ENCODE measurements around the gene NAT8. TPM values are rescaled to one million over a fixed set of nuclear protein-coding genes. Genes with fewer than 3 reads are reported as not detected.

The NAT8 gene
- polyA plus RNA-seq, 1 donor (not counting 4 experiments of a cell fraction or from before 2014, with no cell fraction given), result not detected

DNA sequence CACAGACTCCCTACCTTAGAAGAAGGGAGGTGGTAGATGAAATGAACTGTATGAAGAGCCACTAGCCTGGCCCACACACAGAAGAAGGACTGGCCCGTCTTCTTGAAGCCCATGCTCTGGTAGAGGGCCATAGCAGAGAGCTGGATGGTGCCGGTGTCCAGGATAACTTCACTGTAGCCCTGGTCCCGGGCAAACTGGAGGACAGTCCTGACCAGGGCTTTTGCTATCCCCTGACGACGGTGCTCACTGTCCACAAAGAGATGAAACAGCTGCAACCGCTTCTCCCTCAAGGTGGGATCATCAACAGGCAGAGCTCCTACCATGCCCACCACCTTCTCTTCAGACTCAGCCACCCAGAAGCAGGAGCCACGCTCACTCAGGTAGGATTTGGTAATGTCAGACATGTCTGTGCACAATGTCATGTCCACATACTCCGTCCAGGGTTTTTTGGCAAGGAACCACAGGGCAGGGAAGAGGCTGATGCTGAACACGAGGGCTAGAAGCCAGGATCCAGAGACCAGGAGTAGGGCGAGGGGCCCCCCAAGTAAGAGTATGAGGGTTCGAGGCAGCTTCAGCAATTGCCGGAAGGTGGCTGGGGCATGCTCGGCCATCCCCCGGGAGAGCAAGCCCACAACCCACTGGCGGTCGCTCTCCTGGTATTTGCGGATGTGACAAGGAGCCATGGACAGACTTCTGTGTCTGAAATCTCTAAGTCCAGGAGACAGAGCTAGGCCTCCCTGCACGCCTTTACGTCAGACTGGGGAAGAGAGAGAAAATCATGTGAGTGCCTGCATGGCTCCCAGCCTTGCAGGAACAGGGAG, 1.1 kb downstream of the NAT8 start:
- Histone ChIP-seq H3K9ac (ENCODE audit: control insufficient read depth, extremely low read depth, insufficient read depth, low read length) (no peak overlapping the region), H2AFZ (ENCODE audit: control insufficient read depth, low read length) (no peak overlapping the region), H3K79me2 (ENCODE audit: control insufficient read depth, insufficient read depth, low read length) (no peaks in the 10 kb centered on the region), H3K36me3 (ENCODE audit: control insufficient read depth in 2 of 2, extremely low read depth in 1 of 2, insufficient read depth in 2 of 2, low read length in 2 of 2) (no peaks in the 10 kb centered on the region), H3K27me3 (ENCODE audit: control insufficient read depth, extremely low read depth, insufficient read depth, low read length) (peaks cover 5% of the 10 kb centered on the region), H3K9me3 (ENCODE audit: control insufficient read depth, low read depth, low read length) (no peaks in the 10 kb centered on the region), H4K20me1 (ENCODE audit: control insufficient read depth, extremely low read depth, insufficient read depth, low read length) (no peaks in the 10 kb centered on the region), H3K9me1 (ENCODE audit: control insufficient read depth, extremely low read depth, insufficient read depth, low read length) (no peaks in the 10 kb centered on the region), H3K4me3 (ENCODE audit: control insufficient read depth in 2 of 3, extremely low read depth in 1 of 3, insufficient read depth in 2 of 3, low read depth in 1 of 3, low read length in 3 of 3) (no peak overlapping the region), H3K4me1 (ENCODE audit: control insufficient read depth, extremely low read depth, insufficient read depth, low read length) (no peaks in the 10 kb centered on the region), H3K27ac (ENCODE audit: control insufficient read depth, insufficient read depth, low read length) (no peak overlapping the region), H3K4me2 (ENCODE audit: control insufficient read depth, extremely low read depth, insufficient read depth, low read depth, low read length) (no peak overlapping the region)
- no peak for FAIRE-seq
- no peak for DNase-seq (ENCODE audit: low read depth, low spot score)
- dilution Hi-C loops (cut with MboI; ENCODE audit: extremely low pct_ligation_motif_present, low sequenced_read_pairs), result no loop called here
- TF ChIP-seq, protein P1, sequence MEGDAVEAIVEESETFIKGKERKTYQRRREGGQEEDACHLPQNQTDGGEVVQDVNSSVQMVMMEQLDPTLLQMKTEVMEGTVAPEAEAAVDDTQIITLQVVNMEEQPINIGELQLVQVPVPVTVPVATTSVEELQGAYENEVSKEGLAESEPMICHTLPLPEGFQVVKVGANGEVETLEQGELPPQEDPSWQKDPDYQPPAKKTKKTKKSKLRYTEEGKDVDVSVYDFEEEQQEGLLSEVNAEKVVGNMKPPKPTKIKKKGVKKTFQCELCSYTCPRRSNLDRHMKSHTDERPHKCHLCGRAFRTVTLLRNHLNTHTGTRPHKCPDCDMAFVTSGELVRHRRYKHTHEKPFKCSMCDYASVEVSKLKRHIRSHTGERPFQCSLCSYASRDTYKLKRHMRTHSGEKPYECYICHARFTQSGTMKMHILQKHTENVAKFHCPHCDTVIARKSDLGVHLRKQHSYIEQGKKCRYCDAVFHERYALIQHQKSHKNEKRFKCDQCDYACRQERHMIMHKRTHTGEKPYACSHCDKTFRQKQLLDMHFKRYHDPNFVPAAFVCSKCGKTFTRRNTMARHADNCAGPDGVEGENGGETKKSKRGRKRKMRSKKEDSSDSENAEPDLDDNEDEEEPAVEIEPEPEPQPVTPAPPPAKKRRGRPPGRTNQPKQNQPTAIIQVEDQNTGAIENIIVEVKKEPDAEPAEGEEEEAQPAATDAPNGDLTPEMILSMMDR (optimal IDR thresholded peaks at IDR 0.05 in 1 of 3, IDR thresholded peaks at IDR 0.05 in 1 of 3, conservative IDR thresholded peaks at IDR 0.05 in 1 of 3; ENCODE audit: extremely low read depth in 1 of 3, insufficient read depth in 2 of 3, low read length in 3 of 3), result no peak
- no peak for TF ChIP-seq EZH2 (IDR thresholded peaks at IDR 0.05; ENCODE audit: low read length)

DNA sequence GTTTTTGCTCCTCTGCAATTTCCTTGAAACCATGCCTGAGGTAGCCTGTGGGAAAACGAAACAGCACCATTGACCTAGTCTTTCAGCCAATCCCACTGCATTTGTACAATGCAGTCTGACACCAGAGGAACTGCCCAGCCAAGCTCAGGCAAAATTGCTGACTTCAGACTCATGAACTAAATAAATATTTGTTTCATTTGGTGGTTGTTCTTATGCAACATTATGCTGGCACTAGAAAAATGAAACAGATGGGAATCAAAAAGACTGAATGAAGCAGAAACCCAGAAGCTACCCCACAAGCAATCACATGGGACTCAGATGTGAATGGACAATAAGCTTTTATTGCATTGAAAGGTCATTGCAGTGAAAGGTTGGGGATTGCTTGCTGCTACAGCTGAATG, 1.7 kb downstream of the NAT8 start:
- no peaks in the 10 kb centered on the region for H3K4me1 ChIP-seq (ENCODE audit: control insufficient read depth, extremely low read depth, insufficient read depth, low read length)
- no peak overlapping the region for H3K27ac ChIP-seq (ENCODE audit: control insufficient read depth, insufficient read depth, low read length)
- no peak for TF ChIP-seq EZH2 (IDR thresholded peaks at IDR 0.05; ENCODE audit: low read length)
- TF ChIP-seq, protein P1 (optimal IDR thresholded peaks at IDR 0.05 in 1 of 3, IDR thresholded peaks at IDR 0.05 in 1 of 3, conservative IDR thresholded peaks at IDR 0.05 in 1 of 3; ENCODE audit: extremely low read depth in 1 of 3, insufficient read depth in 2 of 3, low read length in 3 of 3), result no peak
- H3K9ac ChIP-seq (ENCODE audit: control insufficient read depth, extremely low read depth, insufficient read depth, low read length), result no peak overlapping the region
- FAIRE-seq (no peak), DNase-seq (ENCODE audit: low read depth, low spot score) (no peak)
- H2AFZ ChIP-seq (ENCODE audit: control insufficient read depth, low read length), result no peak overlapping the region
- no peaks in the 10 kb centered on the region for H3K9me1 ChIP-seq (ENCODE audit: control insufficient read depth, extremely low read depth, insufficient read depth, low read length)
- no peak overlapping the region for H3K4me2 ChIP-seq (ENCODE audit: control insufficient read depth, extremely low read depth, insufficient read depth, low read depth, low read length)
- dilution Hi-C loops (cut with MboI; ENCODE audit: extremely low pct_ligation_motif_present, low sequenced_read_pairs), result no loop called here
- no peaks in the 10 kb centered on the region for H3K9me3 ChIP-seq (ENCODE audit: control insufficient read depth, low read depth, low read length)
- peaks cover 5% of the 10 kb centered on the region for H3K27me3 ChIP-seq (ENCODE audit: control insufficient read depth, extremely low read depth, insufficient read depth, low read length)
- H3K79me2 ChIP-seq (ENCODE audit: control insufficient read depth, insufficient read depth, low read length), result no peaks in the 10 kb centered on the region
- H3K36me3 ChIP-seq (ENCODE audit: control insufficient read depth in 2 of 2, extremely low read depth in 1 of 2, insufficient read depth in 2 of 2, low read length in 2 of 2), result no peaks in the 10 kb centered on the region
- no peaks in the 10 kb centered on the region for H4K20me1 ChIP-seq (ENCODE audit: control insufficient read depth, extremely low read depth, insufficient read depth, low read length)
- H3K4me3 ChIP-seq (ENCODE audit: control insufficient read depth in 2 of 3, extremely low read depth in 1 of 3, insufficient read depth in 2 of 3, low read depth in 1 of 3, low read length in 3 of 3), result no peak overlapping the region
